ENCODE measurements around the gene IFNAR1. TPM values are rescaled to one million over a fixed set of nuclear protein-coding genes. Genes with fewer than 3 reads are reported as not detected.

Gene IFNAR1
- total RNA-seq, 2 experiments from 2014 or later = 26.2 to 30.8 TPM

DNA sequence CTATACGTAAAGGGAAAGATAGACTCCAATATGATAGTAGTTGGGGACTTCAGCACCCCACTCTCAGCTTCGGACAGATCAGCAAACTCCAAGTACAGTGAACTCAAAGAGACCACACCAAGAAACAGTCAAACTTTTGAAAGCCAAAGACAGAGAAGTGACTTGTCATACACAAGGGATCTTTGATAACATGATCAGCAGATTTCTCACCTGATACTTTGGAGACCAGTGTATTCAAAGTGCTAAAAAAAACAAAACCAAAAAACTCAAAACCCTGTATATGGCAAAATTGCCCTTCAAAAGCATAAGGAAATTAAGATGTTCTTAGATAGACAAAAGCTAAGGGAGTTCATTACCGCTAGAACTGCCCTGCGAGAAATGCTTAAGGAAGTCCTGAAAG, 9.4 kb downstream of the IFNAR1 start:
- ATAC-seq = no peak
- Mint-ChIP-seq H3K4me1 (peaks cover 29% of the 10 kb centered on the region), H3K27ac (no peak overlapping the region), H3K36me3 (peaks cover 37% of the 10 kb centered on the region), H3K27me3 (no peaks in the 10 kb centered on the region), H3K4me3 (no peak overlapping the region), H3K9me3 (ENCODE audit: low read depth) (peaks cover 4% of the 10 kb centered on the region)
- CTCF ChIA-PET = interaction anchor here (1.3 to 1.5 kb wide), 2 partner anchors 13 to 27 kb away, joined by 4 to 6 read pairs; no protein-coding TSS in a partner anchor
- DNase-seq = no peak

GRCh38 chr21:33334824-33335223, 10.1 kb downstream of the IFNAR1 start:
- Mint-ChIP-seq H3K9me3 (ENCODE audit: low read depth) (peaks cover 4% of the 10 kb centered on the region), H3K4me3 (no peak overlapping the region), H3K4me1 (peaks cover 30% of the 10 kb centered on the region), H3K27me3 (no peaks in the 10 kb centered on the region), H3K27ac (no peak overlapping the region), H3K36me3 (peaks cover 38% of the 10 kb centered on the region)
- CTCF ChIA-PET = interaction anchor here (1.0 to 1.5 kb wide), 3 partner anchors 12 to 29 kb away, joined by 3 to 6 read pairs (median 4); no protein-coding TSS in a partner anchor
- ATAC-seq = no peak
- no peak for DNase-seq

DNA sequence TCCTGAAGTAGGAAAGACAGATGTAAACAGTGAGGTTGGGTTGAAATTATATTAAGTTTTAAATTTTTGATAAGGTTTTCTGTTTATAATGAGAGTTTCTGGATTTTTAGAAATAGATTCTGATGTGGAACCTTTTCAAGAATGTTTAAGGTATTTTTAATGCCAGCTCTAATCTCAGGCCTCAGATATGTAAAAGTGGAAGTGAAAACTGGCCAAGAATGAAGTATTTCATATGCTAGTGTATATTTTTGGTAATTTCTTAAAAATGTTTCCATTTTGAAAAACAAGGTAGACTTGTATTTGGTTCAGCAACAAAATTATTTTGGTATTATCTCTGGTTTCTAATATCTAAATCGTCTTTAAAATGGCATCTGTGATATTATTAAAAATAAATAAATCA, 14.4 kb downstream of the IFNAR1 start:
- no peak for DNase-seq
- Mint-ChIP-seq H3K4me1 (peaks cover 5% of the 10 kb centered on the region), H3K4me3 (no peak overlapping the region), H3K27ac (no peak overlapping the region), H3K27me3 (no peaks in the 10 kb centered on the region), H3K36me3 (peaks cover 28% of the 10 kb centered on the region), H3K9me3 (ENCODE audit: low read depth) (no peaks in the 10 kb centered on the region)
- no peak for ATAC-seq
- CTCF ChIA-PET = interaction anchor here (0.6 to 3.6 kb wide), 4 partner anchors 10 to 1947 kb away, joined by 3 to 18 read pairs (median 4); no protein-coding TSS in a partner anchor

- ATAC-seq (no peak), DNase-seq (no peak)
- no peak overlapping the region for H3K27ac Mint-ChIP-seq
- CTCF ChIA-PET = interaction anchor here (1.0 to 3.6 kb wide), 5 partner anchors 10 to 53 kb away, joined by 3 to 18 read pairs (median 3); no protein-coding TSS in a partner anchor
- no peaks in the 10 kb centered on the region for H3K27me3 Mint-ChIP-seq
- H3K9me3 Mint-ChIP-seq (ENCODE audit: low read depth) = no peaks in the 10 kb centered on the region
- no peak overlapping the region for H3K4me3 Mint-ChIP-seq
- H3K4me1 Mint-ChIP-seq = peaks cover 3% of the 10 kb centered on the region
- H3K36me3 Mint-ChIP-seq = peaks cover 28% of the 10 kb centered on the region
Measured at GRCh38 chr21:33339918-33340317, 15.1 kb downstream of the IFNAR1 start.

GRCh38 chr21:33345751-33346238, 21.0 kb downstream of the IFNAR1 start:
- ATAC-seq (no peak), DNase-seq (no peak)
- H3K27me3 Mint-ChIP-seq = no peaks in the 10 kb centered on the region
- peaks cover 47% of the 10 kb centered on the region for H3K36me3 Mint-ChIP-seq
- H3K4me3 Mint-ChIP-seq = no peak overlapping the region
- no peak overlapping the region for H3K27ac Mint-ChIP-seq
- CTCF ChIA-PET = interaction anchor here (0.6 to 8.9 kb wide), 4 partner anchors 10 to 149 kb away, joined by 3 to 56 read pairs (median 4); partner anchors contain the start of gene IFNAR1
- H3K9me3 Mint-ChIP-seq (ENCODE audit: low read depth) = no peaks in the 10 kb centered on the region
- H3K4me1 Mint-ChIP-seq = peaks cover 2% of the 10 kb centered on the region

DNA sequence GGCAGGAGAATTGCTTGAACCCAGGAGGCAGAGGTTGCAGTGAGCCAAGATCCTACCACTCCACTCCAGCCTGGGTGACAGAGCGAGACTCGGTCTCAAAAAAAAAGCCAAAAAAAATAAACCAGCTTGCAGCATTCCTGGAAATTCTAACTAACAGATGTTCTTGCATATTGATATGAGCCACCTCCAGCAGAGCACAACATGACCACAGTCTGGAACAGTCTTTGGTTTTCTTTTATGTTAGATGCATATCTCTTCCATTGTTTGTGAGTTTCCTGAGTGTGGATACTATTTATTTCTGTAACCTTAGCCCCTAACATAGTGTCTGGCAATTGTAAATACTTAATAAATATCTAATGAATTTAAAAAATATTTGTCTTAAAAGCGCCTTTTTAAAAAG, 23.9 kb downstream of the IFNAR1 start:
- Mint-ChIP-seq H3K9me3 (ENCODE audit: low read depth) (no peaks in the 10 kb centered on the region), H3K36me3 (peaks cover 40% of the 10 kb centered on the region), H3K27ac (no peak overlapping the region), H3K4me3 (no peak overlapping the region), H3K4me1 (peaks cover 3% of the 10 kb centered on the region), H3K27me3 (no peaks in the 10 kb centered on the region)
- CTCF ChIA-PET = interaction anchor here (1.1 to 8.9 kb wide), 6 partner anchors 11 to 257 kb away, joined by 3 to 56 read pairs (median 4); partner anchors contain the start of gene DONSON
- ATAC-seq = no peak
- no peak for DNase-seq

- DNase-seq (no peak), ATAC-seq (no peak)
- Mint-ChIP-seq H3K27me3 (no peaks in the 10 kb centered on the region), H3K36me3 (peaks cover 40% of the 10 kb centered on the region), H3K27ac (no peak overlapping the region), H3K4me1 (peaks cover 11% of the 10 kb centered on the region), H3K9me3 (ENCODE audit: low read depth) (no peaks in the 10 kb centered on the region), H3K4me3 (no peak overlapping the region)
- CTCF ChIA-PET = interaction anchor here (1.4 to 8.9 kb wide), 3 partner anchors 9 to 18 kb away, joined by 3 to 56 read pairs (median 15); no protein-coding TSS in a partner anchor
Measured at GRCh38 chr21:33350676-33351075, 25.9 kb downstream of the IFNAR1 start.

- Mint-ChIP-seq H3K27me3 (no peaks in the 10 kb centered on the region), H3K4me3 (no peak overlapping the region), H3K27ac (peak overlapping the region; percentile 55), H3K9me3 (ENCODE audit: low read depth) (no peaks in the 10 kb centered on the region), H3K4me1 (peaks cover 12% of the 10 kb centered on the region), H3K36me3 (peaks cover 24% of the 10 kb centered on the region)
- ATAC-seq = peak; percentile 45
- DNase-seq = no peak
- CTCF ChIA-PET = interaction anchor here (1.0 to 1.9 kb wide), 4 partner anchors 10 to 155 kb away, joined by 3 to 5 read pairs (median 4); no protein-coding TSS in a partner anchor
Measured at GRCh38 chr21:33355355-33355754, 30.6 kb downstream of the IFNAR1 start.

- no peak for ATAC-seq
- peaks cover 21% of the 10 kb centered on the region for H3K36me3 Mint-ChIP-seq
- H3K4me1 Mint-ChIP-seq = peaks cover 16% of the 10 kb centered on the region
- no peaks in the 10 kb centered on the region for H3K27me3 Mint-ChIP-seq
- H3K4me3 Mint-ChIP-seq = no peak overlapping the region
- CTCF ChIA-PET = interaction anchor here (1.0 to 1.9 kb wide), 3 partner anchors 10 to 156 kb away, joined by 3 to 5 read pairs (median 4); no protein-coding TSS in a partner anchor
- no peak overlapping the region for H3K27ac Mint-ChIP-seq
- DNase-seq = no peak
- no peaks in the 10 kb centered on the region for H3K9me3 Mint-ChIP-seq (ENCODE audit: low read depth)
Measured at GRCh38 chr21:33355996-33356395, 31.2 kb downstream of the IFNAR1 start.

DNA sequence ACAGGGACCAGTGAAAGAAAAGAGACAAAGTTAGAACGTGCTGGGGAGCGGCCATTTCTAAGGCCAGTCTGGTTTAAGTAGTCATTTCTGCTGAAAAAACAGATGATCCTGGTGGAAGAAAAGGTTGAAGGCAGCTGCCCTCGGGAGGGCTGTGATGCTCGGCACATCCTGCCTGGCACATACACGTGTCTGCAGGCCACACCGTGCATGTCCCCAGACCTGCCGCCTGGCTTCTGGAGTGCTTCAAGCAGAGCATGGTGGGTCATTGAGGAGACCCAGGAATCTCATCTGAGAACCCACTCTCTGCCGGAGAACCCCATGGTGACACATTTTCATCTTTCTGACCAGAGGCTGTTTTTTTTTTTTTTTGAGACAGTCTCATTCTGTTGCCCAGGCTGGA, 32.4 kb downstream of the IFNAR1 start:
- DNase-seq (no peak), ATAC-seq (no peak)
- Mint-ChIP-seq H3K9me3 (ENCODE audit: low read depth) (no peaks in the 10 kb centered on the region), H3K27me3 (no peaks in the 10 kb centered on the region), H3K4me1 (peaks cover 27% of the 10 kb centered on the region), H3K27ac (no peak overlapping the region), H3K36me3 (peaks cover 22% of the 10 kb centered on the region), H3K4me3 (no peak overlapping the region)
- CTCF ChIA-PET = interaction anchor here (5.6 kb wide), 1 partner anchor 11 kb away, joined by 56 read pairs; no protein-coding TSS in a partner anchor

DNA sequence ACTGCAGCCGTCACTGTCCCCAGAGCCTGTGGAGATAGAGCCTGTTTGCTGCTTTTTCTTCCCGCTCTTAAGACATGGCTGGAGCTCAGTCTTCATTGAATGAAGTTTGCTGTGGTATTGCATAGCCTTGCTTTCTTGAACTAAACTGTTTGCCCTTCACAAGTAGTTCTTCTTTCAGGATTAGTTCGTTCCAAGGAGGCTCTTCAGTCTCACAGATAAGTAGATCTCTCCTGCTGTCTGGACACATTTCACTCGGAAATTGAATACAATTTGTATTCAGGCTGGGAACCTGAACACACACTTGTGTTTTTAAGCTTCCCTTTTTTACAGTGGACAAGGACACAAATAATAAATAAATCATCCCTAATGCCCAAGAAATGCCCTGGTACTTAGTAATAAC, 34.7 kb downstream of the IFNAR1 start:
- H3K9me3 Mint-ChIP-seq (ENCODE audit: low read depth) = no peaks in the 10 kb centered on the region
- ATAC-seq = no peak
- H3K27ac Mint-ChIP-seq = no peak overlapping the region
- CTCF ChIA-PET = interaction anchor here (0.7 to 5.6 kb wide), 5 partner anchors 13 to 162 kb away, joined by 3 to 62 read pairs (median 40); no protein-coding TSS in a partner anchor
- no peak for DNase-seq
- H3K36me3 Mint-ChIP-seq = peaks cover 20% of the 10 kb centered on the region
- H3K4me1 Mint-ChIP-seq = peaks cover 30% of the 10 kb centered on the region
- no peaks in the 10 kb centered on the region for H3K27me3 Mint-ChIP-seq
- H3K4me3 Mint-ChIP-seq = no peak overlapping the region

GRCh38 chr21:33360281-33360680, 35.5 kb downstream of the IFNAR1 start:
- no peak overlapping the region for H3K4me3 Mint-ChIP-seq
- ATAC-seq (no peak), DNase-seq (no peak)
- H3K9me3 Mint-ChIP-seq (ENCODE audit: low read depth) = no peaks in the 10 kb centered on the region
- H3K4me1 Mint-ChIP-seq = peaks cover 26% of the 10 kb centered on the region
- CTCF ChIA-PET = interaction anchor here (0.7 to 5.6 kb wide), 20 partner anchors 8 to 440 kb away, joined by 3 to 62 read pairs (median 9); partner anchors contain the start of genes IFNAR1 and TMEM50B
- H3K27ac Mint-ChIP-seq = no peak overlapping the region
- peaks cover 17% of the 10 kb centered on the region for H3K36me3 Mint-ChIP-seq
- H3K27me3 Mint-ChIP-seq = no peaks in the 10 kb centered on the region

GRCh38 chr21:33360881-33361602, 36.3 kb downstream of the IFNAR1 start:
- DNase-seq (peak; percentile 90), ATAC-seq (peak; percentile 82)
- no peaks in the 10 kb centered on the region for H3K27me3 Mint-ChIP-seq
- H3K36me3 Mint-ChIP-seq = peaks cover 12% of the 10 kb centered on the region
- H3K4me1 Mint-ChIP-seq = peaks cover 22% of the 10 kb centered on the region
- CTCF ChIA-PET = interaction anchor here (0.6 to 5.6 kb wide), 53 partner anchors 9 to 586 kb away, joined by 3 to 62 read pairs (median 5); partner anchors contain the start of genes DONSON, IFNAR1, IL10RB and TMEM50B
- H3K27ac Mint-ChIP-seq = peak overlapping the region; percentile 73
- H3K4me3 Mint-ChIP-seq = peak overlapping the region; percentile 71
- H3K9me3 Mint-ChIP-seq (ENCODE audit: low read depth) = no peaks in the 10 kb centered on the region
